ENCODE results near the gene LYVE1.

LYVE1 gene

GRCh38 chr11:10591741-10592140, 23.3 kb upstream of the LYVE1 start:
- Histone ChIP-seq H2AFZ (ENCODE audit: low read depth, low read length) (no peak overlapping the region), H3K4me3 (ENCODE audit: low read length) (no peak overlapping the region), H3K9me3 (ENCODE audit: insufficient read depth, low read length) (no peaks in the 10 kb centered on the region), H3K27me3 (ENCODE audit: low read depth, low read length) (peaks cover 14% of the 10 kb centered on the region), H3K4me2 (ENCODE audit: low read length) (no peak overlapping the region), H3K36me3 (replicated peaks; ENCODE audit: low read depth, low read length) (no peaks in the 10 kb centered on the region), H3K9ac (ENCODE audit: low read length) (no peak overlapping the region), H4K20me1 (ENCODE audit: insufficient read depth, low read length) (no peaks in the 10 kb centered on the region), H3K79me2 (ENCODE audit: low read length) (no peaks in the 10 kb centered on the region), H3K4me1 (ENCODE audit: low read length) (no peaks in the 10 kb centered on the region), H3K27ac (ENCODE audit: low read length) (no peak overlapping the region)
- no peak for TF ChIP-seq CTCF (IDR thresholded peaks at IDR 0.05; ENCODE audit: low read depth, low read length)
- no peak for TF ChIP-seq EZH2phosphoT487 (IDR thresholded peaks at IDR 0.05; ENCODE audit: low read depth)

- Histone ChIP-seq H4K20me1 (ENCODE audit: insufficient read depth, low read length) (no peaks in the 10 kb centered on the region), H3K27me3 (ENCODE audit: low read depth, low read length) (peaks cover 20% of the 10 kb centered on the region), H3K27ac (ENCODE audit: low read length) (no peak overlapping the region), H2AFZ (ENCODE audit: low read depth, low read length) (no peak overlapping the region), H3K36me3 (replicated peaks; ENCODE audit: low read depth, low read length) (no peaks in the 10 kb centered on the region), H3K4me3 (ENCODE audit: low read length) (no peak overlapping the region), H3K79me2 (ENCODE audit: low read length) (no peaks in the 10 kb centered on the region), H3K4me1 (ENCODE audit: low read length) (no peaks in the 10 kb centered on the region), H3K4me2 (ENCODE audit: low read length) (no peak overlapping the region), H3K9me3 (ENCODE audit: insufficient read depth, low read length) (no peaks in the 10 kb centered on the region), H3K9ac (ENCODE audit: low read length) (no peak overlapping the region)
- no peak for TF ChIP-seq EZH2phosphoT487 (IDR thresholded peaks at IDR 0.05; ENCODE audit: low read depth)
- TF ChIP-seq CTCF (IDR thresholded peaks at IDR 0.05; ENCODE audit: low read depth, low read length) = no peak
Observed at GRCh38 chr11:10590218-10590915, 21.9 kb upstream of the LYVE1 start.

GRCh38 chr11:10588904-10589303, 20.4 kb upstream of the LYVE1 start:
- no peak for TF ChIP-seq CTCF (IDR thresholded peaks at IDR 0.05; ENCODE audit: low read depth, low read length)
- TF ChIP-seq EZH2phosphoT487 (IDR thresholded peaks at IDR 0.05; ENCODE audit: low read depth) = no peak
- Histone ChIP-seq H2AFZ (ENCODE audit: low read depth, low read length) (no peak overlapping the region), H3K4me3 (ENCODE audit: low read length) (no peak overlapping the region), H3K4me2 (ENCODE audit: low read length) (no peak overlapping the region), H3K27me3 (ENCODE audit: low read depth, low read length) (peaks cover 30% of the 10 kb centered on the region), H3K36me3 (replicated peaks; ENCODE audit: low read depth, low read length) (no peaks in the 10 kb centered on the region), H3K9ac (ENCODE audit: low read length) (no peak overlapping the region), H3K9me3 (ENCODE audit: insufficient read depth, low read length) (no peaks in the 10 kb centered on the region), H3K79me2 (ENCODE audit: low read length) (no peaks in the 10 kb centered on the region), H3K4me1 (ENCODE audit: low read length) (no peaks in the 10 kb centered on the region), H4K20me1 (ENCODE audit: insufficient read depth, low read length) (no peaks in the 10 kb centered on the region), H3K27ac (ENCODE audit: low read length) (no peak overlapping the region)

- TF ChIP-seq CTCF (IDR thresholded peaks at IDR 0.05; ENCODE audit: low read depth, low read length) (no peak), EZH2phosphoT487 (IDR thresholded peaks at IDR 0.05; ENCODE audit: low read depth) (no peak)
- H3K9me3 ChIP-seq (ENCODE audit: insufficient read depth, low read length) = no peaks in the 10 kb centered on the region
- H3K9ac ChIP-seq (ENCODE audit: low read length) = no peak overlapping the region
- no peak overlapping the region for H2AFZ ChIP-seq (ENCODE audit: low read depth, low read length)
- H3K4me2 ChIP-seq (ENCODE audit: low read length) = no peak overlapping the region
- no peaks in the 10 kb centered on the region for H3K36me3 ChIP-seq (replicated peaks; ENCODE audit: low read depth, low read length)
- H4K20me1 ChIP-seq (ENCODE audit: insufficient read depth, low read length) = no peaks in the 10 kb centered on the region
- H3K27ac ChIP-seq (ENCODE audit: low read length) = no peak overlapping the region
- H3K4me1 ChIP-seq (ENCODE audit: low read length) = no peaks in the 10 kb centered on the region
- H3K4me3 ChIP-seq (ENCODE audit: low read length) = no peak overlapping the region
- H3K27me3 ChIP-seq (ENCODE audit: low read depth, low read length) = peaks cover 37% of the 10 kb centered on the region
- H3K79me2 ChIP-seq (ENCODE audit: low read length) = no peaks in the 10 kb centered on the region
Observed at GRCh38 chr11:10587995-10588394, 19.5 kb upstream of the LYVE1 start.
